ENCODE measurements around the gene TPRG1.
"Not testable (repeated sequence)": the region's sequence is repeated elsewhere in the genome, so short reads cannot be mapped to it uniquely, and the experiment has no call there.

TPRG1 gene

DNA sequence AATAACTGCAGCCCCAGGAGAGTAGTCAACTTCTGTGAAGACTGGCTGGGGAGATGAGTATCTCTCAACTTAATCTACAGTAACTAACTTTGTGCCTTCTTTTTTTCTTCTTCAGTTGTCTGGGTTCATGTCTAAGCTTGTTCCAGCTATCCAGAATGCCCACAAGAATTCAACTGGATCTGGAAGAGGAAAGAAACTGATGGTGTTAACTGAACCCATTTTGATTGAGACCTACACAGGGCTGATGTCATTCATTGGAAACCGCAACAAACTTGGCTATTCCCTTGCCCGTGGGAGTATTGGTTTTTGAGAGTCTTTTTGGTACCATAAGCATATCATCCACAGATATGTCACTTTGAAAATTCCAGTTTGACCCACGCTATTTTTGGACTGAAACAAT is 148.7 kb downstream of the TPRG1 start:
- DNase-seq = no peak

DNA sequence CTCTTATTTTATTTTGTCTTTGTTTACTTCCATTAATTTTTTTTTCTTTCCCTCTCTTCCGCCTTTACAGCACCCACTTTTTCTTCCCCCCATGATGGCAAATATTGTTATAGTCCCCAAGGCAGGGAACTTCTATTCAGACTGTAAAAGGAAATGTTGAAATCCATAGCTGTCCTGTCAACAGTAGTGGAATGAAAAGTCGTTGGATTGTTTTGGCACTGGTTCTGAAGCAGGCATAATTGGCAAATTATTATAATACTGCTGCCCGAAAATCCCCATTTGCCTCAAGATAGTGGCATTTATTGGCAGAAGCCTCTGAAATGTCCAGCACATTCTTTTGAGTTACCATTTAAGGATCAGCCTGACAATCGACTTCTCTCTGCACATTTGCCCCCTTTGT is 150.6 kb downstream of the TPRG1 start:
- DNase-seq = no peak

DNA sequence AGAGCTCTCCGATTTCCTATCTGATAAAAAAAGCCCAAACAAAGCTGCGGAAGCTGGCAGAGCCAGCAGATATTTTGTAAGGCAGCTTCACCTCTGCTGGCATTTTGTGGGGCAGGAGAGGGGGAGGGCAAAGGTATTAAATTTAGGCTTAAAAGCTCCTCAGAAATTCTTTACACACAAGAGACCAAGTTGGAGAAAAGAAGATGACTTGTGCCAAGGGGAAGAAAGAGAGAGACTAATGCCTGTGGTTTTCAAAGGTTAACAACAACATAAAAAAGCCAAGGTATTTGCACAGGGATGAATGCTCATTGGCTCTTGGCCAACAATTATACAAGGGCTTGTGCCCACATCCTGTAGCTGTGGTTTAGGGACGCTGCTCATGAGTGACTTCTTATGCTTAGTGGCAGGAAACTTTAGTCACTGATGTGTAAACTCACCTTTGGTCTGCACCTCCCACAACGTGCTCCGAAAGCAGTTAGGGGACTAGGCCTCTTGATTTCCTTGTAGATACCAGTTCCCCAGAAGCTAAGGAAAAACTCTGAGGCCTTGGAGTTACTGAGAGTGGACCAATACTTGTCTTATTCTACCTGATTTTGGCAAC is 152.9 kb downstream of the TPRG1 start:
- peak; percentile 50 for DNase-seq

DNA sequence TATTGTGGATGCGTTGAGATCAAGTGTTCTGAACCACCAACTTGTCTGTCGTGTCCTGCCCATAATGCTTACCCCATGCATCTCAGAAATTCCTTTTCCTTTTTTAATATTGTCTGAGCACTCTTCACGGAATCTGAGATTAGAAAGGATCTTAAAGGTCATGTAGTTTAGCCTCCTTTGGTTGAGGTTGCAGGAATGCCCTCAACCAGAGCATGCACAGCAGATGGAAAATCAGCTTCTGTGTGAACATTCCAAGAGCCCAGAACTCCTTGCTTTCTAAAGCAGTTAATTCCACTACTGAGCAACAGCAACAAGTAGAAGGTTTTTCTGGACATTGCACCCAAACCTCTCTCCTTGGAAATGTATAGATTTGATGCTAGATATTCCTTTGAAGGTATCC is 153.7 kb downstream of the TPRG1 start:
- no peak for DNase-seq

DNA sequence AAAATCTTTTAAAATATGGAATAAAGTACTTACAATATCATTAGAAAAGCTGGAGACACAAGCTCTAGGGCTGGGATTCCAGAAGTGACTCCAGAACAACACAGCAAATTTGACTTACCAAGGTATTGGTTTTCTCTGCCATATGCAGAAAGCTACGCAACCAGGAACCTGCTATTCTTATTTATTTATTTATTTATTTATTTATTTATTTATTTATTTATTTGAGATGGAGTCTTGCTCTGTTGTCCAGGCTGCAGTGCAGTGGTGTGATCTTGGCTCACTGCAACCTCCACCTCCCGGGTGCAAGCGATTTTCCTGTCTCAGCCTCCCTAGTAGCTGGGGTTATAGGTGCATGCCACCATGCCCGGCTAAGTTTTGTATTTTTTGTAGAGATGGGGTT is 157.9 kb downstream of the TPRG1 start:
- not testable (repeated sequence) for DNase-seq

DNA sequence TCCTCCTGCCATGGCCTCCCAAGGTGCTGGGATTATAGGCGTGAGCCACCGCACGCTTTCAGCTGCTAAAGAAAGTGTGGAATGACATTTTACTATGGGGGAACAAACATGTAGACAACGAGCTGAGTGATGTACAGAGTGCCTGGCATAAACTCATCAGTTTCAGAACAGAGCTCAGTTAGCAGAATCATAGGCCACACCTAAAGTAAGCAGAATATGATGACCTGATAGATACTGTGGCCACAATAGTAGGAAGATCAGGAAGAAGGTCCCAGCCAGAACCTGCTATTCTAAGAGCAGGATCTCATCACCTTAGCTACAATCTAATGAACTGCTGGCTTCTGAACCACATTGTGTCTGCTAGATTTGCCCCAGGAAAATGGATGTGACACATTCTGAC is 158.3 kb downstream of the TPRG1 start:
- no peak for DNase-seq

DNA sequence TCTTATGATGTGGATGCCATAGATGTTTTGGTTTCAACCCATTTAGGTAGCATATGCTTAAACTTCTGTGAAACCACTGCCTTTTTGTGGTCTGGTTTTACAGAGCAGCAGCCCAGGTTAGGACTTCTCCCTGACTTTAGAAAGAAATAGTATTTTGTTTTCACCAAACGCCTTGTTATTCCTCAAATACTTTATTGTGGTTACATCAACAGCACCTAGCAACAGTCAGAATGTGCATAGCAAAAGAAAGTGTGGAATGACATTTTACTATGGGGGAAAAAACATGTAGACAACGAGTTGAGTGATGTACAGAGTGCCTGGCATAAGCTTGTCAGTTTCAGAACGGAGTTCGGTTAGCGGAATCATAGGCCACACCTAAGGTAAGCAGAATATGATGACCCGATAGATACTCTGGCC is 159.2 kb downstream of the TPRG1 start:
- DNase-seq = no peak

DNA sequence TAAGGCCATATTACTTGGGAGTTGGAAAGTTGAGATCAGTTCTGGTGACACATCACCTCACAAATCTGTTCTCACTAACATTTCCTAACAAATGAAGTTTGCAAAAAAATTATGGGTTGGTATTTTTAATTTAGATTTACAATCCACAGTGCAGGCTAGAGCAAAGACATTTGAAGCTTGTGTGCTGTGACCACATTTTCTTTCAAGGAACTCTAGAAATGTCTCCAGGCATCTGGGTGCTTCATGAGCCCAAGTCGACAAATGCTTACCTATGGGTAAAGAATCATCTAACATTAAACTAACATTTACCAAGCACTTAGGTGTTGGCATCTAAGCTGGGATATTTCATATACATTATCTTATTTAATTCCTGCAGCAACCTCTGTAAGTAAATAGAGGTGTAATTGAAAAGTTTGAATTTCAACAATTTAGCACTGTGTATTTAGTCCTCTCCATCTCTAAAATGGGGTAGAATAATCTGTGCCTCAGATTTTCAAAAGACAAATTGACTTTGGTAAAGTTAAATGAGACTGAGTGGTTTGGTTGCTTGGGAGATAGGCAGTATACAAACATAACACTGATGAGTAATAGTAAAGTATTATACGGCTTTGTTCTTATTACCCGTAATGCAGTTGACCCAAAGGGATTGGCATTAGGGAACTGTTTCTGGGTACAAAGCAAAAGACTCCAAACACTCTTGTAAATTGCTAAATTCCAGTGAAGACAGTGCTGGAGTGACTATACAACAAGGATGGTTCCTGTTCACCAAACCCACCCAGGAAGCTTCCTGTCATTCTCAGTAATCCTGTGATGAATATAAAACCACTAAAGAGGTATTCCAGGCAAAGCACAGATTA is 162.5 kb downstream of the TPRG1 start:
- DNase-seq = no peak

DNA sequence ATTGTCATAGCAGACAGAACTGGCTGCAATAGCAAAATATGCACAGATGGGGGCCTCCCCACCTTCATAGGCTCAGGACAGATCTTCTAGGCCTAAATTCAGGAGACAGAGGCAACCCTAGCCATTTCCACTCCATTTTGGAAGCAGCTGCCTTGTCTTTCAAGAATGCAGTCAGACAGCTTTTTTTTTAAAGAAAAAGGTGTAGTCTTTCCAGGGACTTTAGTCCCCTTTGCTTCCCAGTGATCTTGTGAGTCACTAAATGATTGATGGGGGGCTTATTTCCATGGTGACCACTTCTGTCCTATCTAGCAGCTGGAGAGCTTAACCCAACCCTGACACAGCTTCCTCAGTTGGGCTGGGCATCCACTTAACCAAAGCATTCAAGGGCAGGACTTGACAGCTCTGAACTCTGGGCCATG is 165.9 kb downstream of the TPRG1 start:
- DNase-seq = no peak

DNA sequence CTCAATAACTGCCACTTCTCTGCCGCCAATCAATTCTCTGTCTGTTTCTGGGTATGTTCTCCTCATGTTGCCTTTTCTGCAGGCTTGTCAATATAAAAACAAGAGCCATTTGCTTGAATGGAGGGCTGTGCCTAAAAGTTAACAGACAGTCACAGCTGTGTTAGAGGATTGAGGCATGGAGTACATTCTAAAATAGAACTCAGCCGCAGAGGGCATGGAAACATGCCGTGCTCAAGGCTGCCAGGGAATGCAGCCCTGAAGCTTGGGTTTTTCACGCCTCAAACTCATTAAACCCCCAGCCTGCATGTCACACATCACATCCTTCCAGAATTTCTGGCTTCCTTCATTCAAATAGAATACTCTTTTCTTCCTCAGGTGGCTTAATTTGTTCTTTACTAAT is 166.6 kb downstream of the TPRG1 start:
- DNase-seq = no peak

DNA sequence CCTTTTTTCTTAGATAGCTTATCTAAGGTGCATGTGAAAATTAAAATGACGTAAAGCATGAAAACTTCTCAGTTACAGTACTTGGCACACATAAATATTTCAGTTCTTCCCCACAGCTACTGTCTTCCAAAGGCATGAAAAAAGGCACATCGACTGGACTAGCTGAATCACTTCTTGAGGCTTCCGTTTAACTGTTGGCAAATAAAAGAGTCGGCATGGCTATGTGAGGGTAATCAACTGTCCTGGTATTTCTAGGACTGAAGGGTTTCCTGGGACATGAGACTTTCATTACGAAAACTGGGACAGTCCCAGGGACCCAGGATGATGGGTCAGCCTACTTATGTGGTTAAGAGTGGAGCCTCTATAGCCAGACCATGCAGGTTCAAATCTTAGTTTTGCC is 168.2 kb downstream of the TPRG1 start:
- no peak for DNase-seq

DNA sequence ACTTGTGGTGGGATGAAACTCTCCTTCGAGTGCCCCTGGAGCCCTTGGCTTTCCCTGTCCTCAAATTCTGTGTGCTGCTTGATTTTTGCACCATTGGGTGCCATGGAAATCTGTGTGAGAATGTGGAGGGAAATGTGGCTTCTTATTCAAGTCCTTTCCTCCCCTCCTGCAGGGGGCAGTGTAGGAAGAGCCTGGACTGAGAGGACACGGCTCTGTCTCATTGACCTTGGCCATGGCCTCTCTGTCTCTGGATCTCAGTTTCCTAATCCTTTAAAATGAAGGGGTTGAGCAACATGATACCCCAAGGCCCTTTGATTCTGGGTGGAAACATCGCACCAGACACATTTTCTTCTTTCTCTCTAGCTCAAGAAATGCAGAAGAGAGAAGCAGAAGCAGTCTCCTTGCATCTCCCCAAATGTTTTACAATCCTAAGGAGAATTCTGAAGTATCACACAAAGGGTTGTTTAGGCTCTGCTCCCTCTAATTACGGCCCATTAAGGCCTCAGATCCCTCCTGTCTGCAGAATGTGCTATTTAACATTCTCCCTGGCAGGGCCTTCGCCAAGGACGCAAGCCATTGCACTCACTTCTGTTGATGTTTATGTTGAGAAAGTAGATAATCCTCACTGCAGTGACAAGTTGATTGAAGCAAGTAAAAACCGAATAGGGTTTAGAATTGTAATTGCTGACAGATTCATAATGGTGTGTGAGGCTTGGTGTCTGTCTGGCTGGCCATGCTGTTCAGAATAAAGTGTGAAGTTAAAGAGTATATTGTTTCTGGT is 169.1 kb downstream of the TPRG1 start:
- no peak for DNase-seq

DNA sequence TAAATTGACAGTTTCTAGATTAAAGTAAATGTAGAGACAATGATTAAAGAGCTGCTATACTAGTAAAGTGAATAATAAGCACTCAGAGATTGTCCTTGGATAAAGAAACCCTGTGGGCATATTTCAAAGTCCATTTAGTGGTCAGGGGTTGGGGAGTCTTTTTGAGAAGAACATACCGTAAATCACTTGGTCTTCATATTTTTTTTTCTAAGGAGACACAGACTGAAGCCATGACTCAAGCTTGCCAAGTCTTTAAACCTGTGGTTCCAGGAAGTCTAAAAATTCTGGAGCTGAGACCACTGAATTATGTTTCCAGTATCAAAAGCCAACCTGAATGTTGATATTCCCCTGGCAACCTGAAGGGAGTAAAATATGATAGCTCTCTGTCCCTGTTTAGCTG is 171.0 kb downstream of the TPRG1 start:
- DNase-seq = no peak

DNA sequence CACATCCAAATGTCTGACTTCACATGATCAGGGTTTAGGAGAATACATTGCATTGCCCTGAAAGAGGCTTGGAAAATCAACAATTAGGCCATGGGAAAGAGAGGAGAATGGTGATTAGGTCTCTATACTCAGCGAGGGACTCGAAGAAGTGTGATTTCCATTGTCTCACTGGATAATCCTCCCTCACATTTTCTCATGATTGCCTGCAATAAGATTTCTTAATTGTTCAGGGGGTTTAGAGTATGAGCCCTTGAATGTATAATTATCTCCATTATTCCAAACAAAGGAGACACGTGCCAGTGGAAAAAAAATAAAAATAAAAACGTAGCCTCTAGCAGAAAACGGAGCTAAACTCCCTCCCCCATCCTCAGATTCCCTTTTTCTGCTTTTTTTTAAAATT is 173.2 kb downstream of the TPRG1 start:
- no peak for DNase-seq

DNA sequence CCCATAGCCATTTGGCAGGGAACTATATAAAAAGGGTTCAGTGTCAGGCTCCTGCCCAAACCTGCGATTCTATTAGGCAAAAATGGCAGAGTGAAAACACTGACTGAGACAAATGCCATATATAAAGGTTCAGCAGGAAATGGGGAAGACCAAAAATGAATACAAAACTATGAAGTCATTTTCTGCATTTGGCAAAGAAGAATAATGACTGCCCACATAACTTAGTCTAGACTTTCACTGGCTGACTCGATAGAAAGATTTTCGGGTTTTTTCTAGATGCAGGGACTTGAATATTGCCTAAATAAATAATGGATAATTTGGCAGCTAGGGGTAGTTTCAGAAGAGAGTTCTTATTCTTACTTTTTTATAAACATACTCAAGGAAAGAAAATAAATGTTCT is 178.0 kb downstream of the TPRG1 start:
- DNase-seq = no peak

DNA sequence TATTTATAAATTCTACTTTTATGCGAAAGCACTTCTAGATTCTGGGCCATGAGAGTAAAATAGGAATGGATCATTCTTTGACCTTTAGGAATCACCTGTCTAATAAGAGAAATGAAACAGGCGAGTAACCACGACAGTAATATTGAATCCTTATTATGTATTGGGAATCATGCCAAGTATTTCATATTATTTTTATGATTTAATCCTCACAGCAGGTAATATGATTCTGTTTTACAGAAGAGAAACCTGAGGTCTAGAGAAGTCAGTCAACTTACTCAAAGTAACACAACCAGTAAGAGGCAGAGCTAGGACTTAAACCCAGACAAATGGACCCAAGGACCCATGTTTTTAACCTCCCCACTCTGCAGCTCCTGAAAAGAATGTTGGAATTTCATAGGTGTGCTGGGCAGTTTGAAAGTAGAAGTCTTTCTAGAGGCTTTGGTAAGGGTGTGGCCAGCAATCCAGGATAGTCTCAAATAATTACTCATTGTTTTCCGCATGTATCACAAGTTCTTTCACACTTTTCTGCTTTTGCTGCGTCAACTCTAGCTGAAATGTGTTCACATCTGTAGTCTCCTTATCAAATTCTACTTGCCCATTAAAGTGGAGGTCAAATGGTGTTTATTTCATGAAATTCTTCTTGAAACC is 181.7 kb downstream of the TPRG1 start:
- DNase-seq = no peak

DNA sequence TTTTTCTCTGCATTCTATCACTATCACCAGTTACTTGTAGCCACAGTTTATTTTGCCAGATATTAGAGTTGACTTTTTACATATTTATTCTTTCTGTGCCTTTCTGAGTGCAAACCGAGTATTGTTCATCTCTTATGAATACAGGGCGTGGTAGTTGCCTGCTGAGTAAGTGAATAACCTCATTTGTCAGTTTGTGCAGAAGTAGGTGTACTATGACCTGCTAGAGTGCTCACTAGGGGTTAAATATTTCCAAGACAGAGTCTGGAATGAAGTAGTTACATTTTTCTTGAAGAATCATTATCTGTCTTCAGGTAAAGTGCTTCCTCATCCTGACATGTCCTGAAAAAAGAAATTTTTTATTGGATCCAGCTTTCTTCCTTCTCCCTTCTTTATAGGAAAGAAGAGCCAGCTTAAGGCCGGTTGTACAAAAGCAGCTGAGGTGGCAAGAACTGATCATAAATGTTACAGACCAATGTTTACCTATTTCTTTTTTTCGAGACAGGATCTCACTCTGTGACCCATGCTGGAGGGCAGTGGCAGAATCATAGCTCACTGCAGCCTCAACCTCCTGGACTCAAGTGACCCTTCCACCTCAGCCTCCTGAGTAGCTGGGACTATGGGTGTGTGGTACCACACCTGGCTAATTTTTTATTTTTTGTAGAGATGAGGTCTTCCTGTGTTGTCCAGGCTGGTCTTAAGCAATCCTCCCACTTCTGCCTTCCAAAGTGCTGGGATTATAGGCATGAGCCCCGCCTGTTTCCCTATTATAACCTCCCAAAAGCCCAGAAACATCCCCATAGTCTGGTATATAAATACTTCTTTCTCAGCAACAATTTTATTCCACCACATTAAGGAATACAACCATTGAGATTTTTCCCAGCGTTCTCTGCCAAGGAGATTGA is 182.5 kb downstream of the TPRG1 start:
- no peak for DNase-seq

DNA sequence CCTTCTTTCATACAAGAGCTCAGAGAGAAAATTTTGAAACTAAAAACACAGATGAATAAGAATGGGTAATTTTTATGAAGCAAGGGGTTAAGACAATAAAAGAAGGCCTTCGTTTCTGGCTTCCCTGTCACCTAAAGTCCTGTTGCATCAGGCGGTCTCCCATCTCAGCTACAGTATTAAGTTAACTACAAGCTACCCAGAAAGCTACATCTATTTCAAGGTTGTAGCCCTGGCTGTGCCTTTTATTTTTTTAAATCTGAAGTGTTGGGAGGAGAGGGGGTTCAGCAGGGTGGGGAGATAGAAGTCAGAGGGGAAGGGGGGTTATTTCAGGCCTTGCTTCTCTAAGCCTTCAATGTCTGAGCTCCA is 183.3 kb downstream of the TPRG1 start:
- DNase-seq = no peak

DNA sequence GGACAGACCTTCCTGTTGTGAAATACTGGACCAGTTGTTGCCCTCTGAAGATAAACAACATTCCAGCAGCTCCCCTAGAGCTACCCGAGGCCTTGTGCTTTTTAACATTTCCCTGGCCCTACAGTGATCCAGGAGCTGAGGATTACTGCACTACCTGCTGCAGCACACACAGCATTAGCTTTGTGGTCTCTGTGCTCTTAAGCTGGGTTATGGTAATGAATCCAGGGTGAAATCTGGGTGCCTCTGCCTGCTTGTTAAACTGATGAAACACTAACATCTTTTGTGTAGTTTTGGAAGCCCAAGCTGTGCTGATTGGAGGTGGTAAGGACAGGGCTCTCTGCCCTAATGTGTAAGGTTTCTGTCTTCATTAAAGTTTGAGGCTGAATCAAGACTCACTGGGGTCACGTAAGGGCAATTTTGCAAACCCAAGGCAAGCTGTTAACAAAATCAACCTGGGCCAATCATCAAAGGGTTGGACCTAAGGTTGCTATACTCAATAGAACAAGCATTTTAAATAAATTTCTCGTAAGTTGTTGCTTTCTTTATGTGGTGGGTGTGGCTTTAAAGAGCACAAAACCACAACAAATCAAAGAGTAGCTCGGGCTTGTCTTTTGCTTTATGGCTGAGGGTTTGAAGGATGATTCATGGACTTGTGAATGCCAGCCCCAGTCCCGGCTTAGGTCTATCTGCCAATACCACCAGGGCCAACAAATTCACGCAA is 183.9 kb downstream of the TPRG1 start:
- DNase-seq = peak; percentile 2

DNA sequence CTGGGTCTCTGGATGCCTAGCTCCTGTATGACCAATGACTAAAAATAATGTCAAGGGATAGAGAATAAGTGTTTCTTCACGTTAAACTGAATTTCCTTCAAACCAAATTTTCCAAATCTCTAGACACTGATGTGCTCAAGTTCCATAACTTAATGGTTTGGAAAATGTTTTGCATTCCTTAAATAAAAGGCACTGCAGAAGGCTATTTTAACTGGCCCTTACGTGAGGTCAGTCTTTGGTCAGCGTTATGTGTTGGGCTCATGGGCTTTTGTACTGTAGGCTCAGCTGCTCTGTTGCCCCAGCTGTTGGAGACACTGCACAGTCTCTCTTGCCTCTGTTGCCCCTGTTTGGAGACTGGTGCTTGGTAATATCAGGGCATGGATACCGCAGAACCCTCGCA is 188.5 kb downstream of the TPRG1 start:
- no peak for DNase-seq

DNA sequence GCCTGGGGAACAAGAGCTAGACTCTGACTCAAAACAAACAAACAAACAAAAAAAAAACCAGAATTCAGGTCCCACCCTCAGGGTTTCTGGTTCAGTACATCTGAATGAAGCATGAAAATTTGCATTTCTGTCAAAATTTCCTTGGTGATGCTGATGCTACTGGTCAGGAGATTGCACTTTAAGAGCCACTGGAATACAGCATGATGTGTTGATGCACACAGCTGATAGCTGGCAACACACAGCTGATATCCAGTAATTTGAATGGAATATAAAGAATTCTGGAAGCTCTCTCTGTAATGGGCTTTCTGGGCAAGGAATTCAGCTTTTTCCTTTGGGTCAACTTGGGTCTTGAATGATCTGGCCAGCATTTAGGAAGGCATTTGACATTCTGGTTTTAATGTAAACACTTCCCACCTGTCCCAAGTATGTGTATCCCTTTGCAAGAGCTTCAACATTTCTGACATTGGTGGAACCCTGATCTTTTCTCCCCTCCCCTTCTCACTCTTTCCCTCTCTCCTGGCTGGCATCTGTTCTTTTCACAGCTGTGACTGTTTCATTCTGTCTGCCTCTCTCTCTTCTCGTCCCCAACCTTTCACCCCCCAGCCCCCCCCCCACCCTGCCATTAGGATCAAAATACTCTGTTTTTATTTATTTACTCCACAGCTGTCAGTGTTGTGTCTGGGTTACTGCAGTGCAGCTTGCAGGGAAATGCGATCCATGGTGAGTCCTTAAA is 189.5 kb downstream of the TPRG1 start:
- DNase-seq = no peak

Data from effector CD8-positive, alpha-beta T cell (primary cell).